OCI-LY7 (cell line): ENCODE results near the gene DNAH17. TPM values are rescaled to one million over a fixed set of nuclear protein-coding genes. Genes with fewer than 3 reads are reported as not detected.

Experiments used
- BruUV-seq: library from RNA; stranded (reverse); fragments of 400-500 nt; replicated peaks from 2 replicates; lab custom pipeline; 2021; lab: Mats Ljungman, UMichigan
- CTCF ChIA-PET: fragments of 300-600 bp; sonication (Branson Sonifier 250); formaldehyde crosslinking; loops from one replicate; lab custom pipeline; 2022; ENCODE audit warnings: antibody characterized with exemption; ENCODE audit not compliant: unreplicated experiment; lab: Charles Lee
- POLR2A ChIA-PET: fragments of 300-600 bp; sonication (Branson Sonifier 250); formaldehyde crosslinking; loops from one replicate; lab custom pipeline; 2022; ENCODE audit warnings: antibody characterized with exemption; lab: Charles Lee
- DNase-seq: peaks from one replicate; pipeline ENCODE4 v3.0.0-alpha.2; 2015; ENCODE audit warnings: low spot score
- H2AFZ ChIP-seq: fragments of 200-600 bp; sonication (generic), shearing (Covaris generic); 2 replicates; pipeline ENCODE4 v1.6.1; 2014; ENCODE audit warnings: mild to moderate bottlenecking, antibody characterized with exemption, low read length, moderate library complexity
- H3K27ac ChIP-seq: fragments of 200-600 bp; sonication (generic); 2 replicates; pipeline ENCODE4 v1.5.1; 2014; ENCODE audit warnings: mixed run types, low read depth, mild to moderate bottlenecking, moderate library complexity, low read length, inconsistent platforms; ENCODE audit not compliant: poor library complexity, severe bottlenecking
- H3K36me3 ChIP-seq: fragments of 200-600 bp; sonication (generic); 2 replicates; pipeline ENCODE4 v1.6.1; 2014; ENCODE audit warnings: mild to moderate bottlenecking, antibody characterized with exemption, low read length, moderate library complexity, mixed read lengths; ENCODE audit not compliant: insufficient read depth
- H3K4me1 ChIP-seq: fragments of 200-600 bp; sonication (generic); 2 replicates; pipeline ENCODE4 v1.5.1; 2014; ENCODE audit warnings: mild to moderate bottlenecking, low read length; ENCODE audit not compliant: insufficient read depth, poor library complexity, severe bottlenecking
- H3K4me2 ChIP-seq: fragments of 200-600 bp; sonication (generic); 2 replicates; pipeline ENCODE4 v1.6.1; 2014; ENCODE audit warnings: mild to moderate bottlenecking, low read length
- H3K4me3 ChIP-seq: fragments of 200-600 bp; sonication (generic); 2 replicates; pipeline ENCODE4 v1.5.1; 2014; ENCODE audit warnings: mild to moderate bottlenecking, low read depth, low read length; ENCODE audit not compliant: poor library complexity, severe bottlenecking
- H3K79me2 ChIP-seq: fragments of 200-600 bp; sonication (generic); 2 replicates; pipeline ENCODE4 v1.6.1; 2016; ENCODE audit warnings: low read depth, mild to moderate bottlenecking, low read length, moderate library complexity, mixed read lengths; ENCODE audit not compliant: insufficient read depth
- H3K9me2 ChIP-seq: fragments of 200-600 bp; sonication (generic); 2 replicates; pipeline ENCODE4 v1.6.1; 2016; ENCODE audit warnings: mild to moderate bottlenecking, low read length, mixed read lengths; ENCODE audit not compliant: insufficient read depth
- H3K9me3 ChIP-seq: fragments of 200-600 bp; sonication (generic); 2 replicates; pipeline ENCODE4 v1.6.1; 2014; ENCODE audit warnings: mild to moderate bottlenecking, mixed run types, low read length, mixed read lengths
- H4K20me1 ChIP-seq: fragments of 200-600 bp; sonication (generic); 2 replicates; pipeline ENCODE4 v1.6.1; 2014; ENCODE audit warnings: mild to moderate bottlenecking, antibody characterized with exemption, low read length, moderate library complexity, mixed read lengths; ENCODE audit not compliant: insufficient read depth
- CTCF ChIP-seq: fragments of 200-600 bp; sonication (generic); conservative IDR thresholded peaks from 2 replicates; pipeline ENCODE4 v1.5.1; 2014; ENCODE audit warnings: mild to moderate bottlenecking, antibody characterized with exemption, low read length, moderate library complexity, mixed read lengths
- EZH2phosphoT487 ChIP-seq: fragments of 200-600 bp; sonication (generic); IDR thresholded peaks from 2 replicates; pipeline ENCODE4 v1.6.1; 2018; ENCODE audit warnings: low read depth, borderline replicate concordance, mild to moderate bottlenecking, mixed run types, antibody characterized with exemption, low read length, moderate library complexity, mixed read lengths
- intact Hi-C: fragments of 100-400 bp; cut with micrococcal nuclease; formaldehyde crosslinking; loops from one replicate; pipeline ENCODE4 v1.10.0; 2022; ENCODE audit not compliant: unreplicated experiment
- total RNA-seq, 2 experiments: library from RNA; depleted of rRNA in 1 of 2; stranded (reverse); fragments of >200 nt in 1 of 2; shearing (Covaris generic) in 1 of 2; gene quantifications; 2 replicates each; pipeline ENCODE4 v1.2.3, GENCODE V29; 2014 to 2022

DNAH17 gene
- total RNA-seq, 2 experiments from 2014 or later = 0.89 to 1.1 TPM

DNA sequence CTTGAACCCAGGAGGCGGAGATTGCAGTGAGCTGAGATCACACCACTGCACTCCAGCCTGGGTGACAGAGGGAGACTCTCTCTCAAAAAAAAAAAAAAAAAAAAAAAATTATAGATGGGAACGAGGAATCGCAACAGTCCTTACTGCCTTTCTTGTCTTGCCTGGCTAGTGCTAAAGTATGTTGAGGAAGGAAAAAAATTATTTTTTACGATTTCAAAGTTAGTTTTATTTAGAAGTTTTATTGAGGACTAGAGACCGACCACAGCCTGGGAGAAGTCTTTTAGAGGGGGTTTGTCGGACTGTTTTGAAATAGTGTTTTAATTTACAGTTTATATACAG, 15.8 kb upstream of the DNAH17 start:
- H3K4me2 ChIP-seq = no peak overlapping the region
- no peak for DNase-seq
- H3K27ac ChIP-seq = no peak overlapping the region
- CTCF ChIA-PET = no interaction called here
- H3K4me3 ChIP-seq = no peak overlapping the region
- H2AFZ ChIP-seq = no peak overlapping the region
- POLR2A ChIA-PET = interaction anchor here (0.7 kb wide), 1 partner anchor 301 kb away, joined by 3 read pairs; no protein-coding TSS in a partner anchor
- H3K79me2 ChIP-seq = no peaks in the 10 kb centered on the region
- H3K9me3 ChIP-seq = no peaks in the 10 kb centered on the region
- H3K4me1 ChIP-seq = no peaks in the 10 kb centered on the region
- BruUV-seq = no TSS peak
- H3K9me2 ChIP-seq = no peaks in the 10 kb centered on the region
- TF ChIP-seq EZH2phosphoT487 (no peak), CTCF (no peak)
- no peaks in the 10 kb centered on the region for H4K20me1 ChIP-seq
- H3K36me3 ChIP-seq = no peaks in the 10 kb centered on the region
- intact Hi-C loops = no loop called here

DNA sequence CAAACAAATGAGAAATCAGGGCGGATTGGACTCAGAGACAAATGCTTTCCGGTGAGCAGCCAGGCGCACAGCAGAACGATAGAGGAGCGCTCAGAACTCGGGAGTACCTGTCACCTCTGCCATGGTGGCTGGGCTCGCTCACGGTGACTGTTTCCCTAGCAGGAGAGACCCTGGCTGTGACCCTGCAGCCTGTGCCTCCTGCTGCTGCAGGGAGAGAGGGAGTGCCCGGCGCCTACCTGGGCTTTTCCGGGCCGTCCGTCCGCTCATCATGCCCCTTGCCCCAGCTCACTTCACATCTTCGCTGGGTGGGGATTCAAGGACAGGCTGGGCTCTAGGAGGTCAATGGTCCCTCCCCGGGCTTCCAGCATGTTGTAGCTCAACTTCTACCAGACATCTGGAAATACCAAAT, 14.1 kb upstream of the DNAH17 start:
- no peak overlapping the region for H3K4me2 ChIP-seq
- ChIA-PET POLR2A (interaction anchor here (1.0 kb wide), 1 partner anchor 50 kb away, joined by 3 read pairs; no protein-coding TSS in a partner anchor), CTCF (no interaction called here)
- intact Hi-C loops = no loop called here
- no peaks in the 10 kb centered on the region for H3K79me2 ChIP-seq
- H3K27ac ChIP-seq = no peak overlapping the region
- no peaks in the 10 kb centered on the region for H3K36me3 ChIP-seq
- H3K9me3 ChIP-seq = no peaks in the 10 kb centered on the region
- H2AFZ ChIP-seq = no peak overlapping the region
- no peaks in the 10 kb centered on the region for H3K4me1 ChIP-seq
- H3K4me3 ChIP-seq = no peak overlapping the region
- TF ChIP-seq EZH2phosphoT487 = no peak
- no peak for TF ChIP-seq CTCF
- no peaks in the 10 kb centered on the region for H3K9me2 ChIP-seq
- no TSS peak for BruUV-seq
- DNase-seq = no peak
- no peaks in the 10 kb centered on the region for H4K20me1 ChIP-seq

DNA sequence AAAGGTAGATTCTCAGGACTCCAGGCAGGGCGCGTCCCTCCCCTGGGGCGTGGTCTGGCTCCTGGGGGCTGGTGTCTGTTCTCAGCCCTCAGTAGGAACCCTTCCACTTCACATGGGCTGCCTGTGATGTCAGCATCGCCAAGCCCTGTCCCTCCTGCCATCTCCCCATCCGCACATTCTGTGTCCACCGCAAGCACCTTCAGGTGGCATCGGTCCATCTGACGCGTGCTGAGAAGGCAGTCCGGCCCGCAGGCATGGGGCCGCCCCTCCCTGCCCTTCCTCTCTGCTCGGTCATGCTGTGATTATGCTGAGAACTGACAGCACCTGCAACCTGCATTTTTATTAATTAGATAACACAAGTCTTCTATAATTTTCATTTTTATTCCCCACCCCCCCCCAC, 12.7 kb upstream of the DNAH17 start:
- H3K36me3 ChIP-seq = no peaks in the 10 kb centered on the region
- no TSS peak for BruUV-seq
- TF ChIP-seq CTCF (no peak), EZH2phosphoT487 (no peak)
- no peak overlapping the region for H3K27ac ChIP-seq
- POLR2A ChIA-PET = no interaction called here
- H3K9me2 ChIP-seq = no peaks in the 10 kb centered on the region
- H3K4me1 ChIP-seq = no peaks in the 10 kb centered on the region
- H3K79me2 ChIP-seq = no peaks in the 10 kb centered on the region
- no peak overlapping the region for H3K4me3 ChIP-seq
- intact Hi-C loops = no loop called here
- no peak overlapping the region for H2AFZ ChIP-seq
- no peak overlapping the region for H3K4me2 ChIP-seq
- no peak for DNase-seq
- no peaks in the 10 kb centered on the region for H3K9me3 ChIP-seq
- CTCF ChIA-PET = no interaction called here
- H4K20me1 ChIP-seq = no peaks in the 10 kb centered on the region
